SK-N-SH (cell line): ENCODE data around the gene TPGS1.

Experiments
- CTCF ChIP-seq: fragments of 200-600 bp; sonication (generic); IDR thresholded peaks from 2 replicates; pipeline ENCODE4 v1.6.1; 2017; ENCODE audit warnings: antibody characterized with exemption, mild to moderate bottlenecking, moderate library complexity
- FOSL2 ChIP-seq: IDR thresholded peaks from 2 replicates; pipeline ENCODE4 v1.4.0; 2012; ENCODE audit warnings: low read depth, mild to moderate bottlenecking, moderate library complexity, borderline replicate concordance
- MAX ChIP-seq: IDR thresholded peaks from 2 replicates; pipeline ENCODE4 v1.4.0; 2012; ENCODE audit warnings: low read depth
- NFIC ChIP-seq: IDR thresholded peaks from 2 replicates; pipeline ENCODE4 v1.4.0; 2012; ENCODE audit warnings: borderline replicate concordance
- SMC3 ChIP-seq: IDR thresholded peaks from 2 replicates; pipeline ENCODE4 v1.6.1; 2012; ENCODE audit warnings: low read depth, low read length, improper control_type of control experiment
- TF ChIP-seq, protein P1 (sequence below): IDR thresholded peaks from 2 replicates; pipeline ENCODE4 v1.4.0; 2012; ENCODE audit warnings: low read depth, borderline replicate concordance

- TF ChIP-seq NFIC: no peak
- TF ChIP-seq FOSL2: no peak
- TF ChIP-seq SMC3: no peak
- TF ChIP-seq MAX: no peak
- TF ChIP-seq, protein P1, sequence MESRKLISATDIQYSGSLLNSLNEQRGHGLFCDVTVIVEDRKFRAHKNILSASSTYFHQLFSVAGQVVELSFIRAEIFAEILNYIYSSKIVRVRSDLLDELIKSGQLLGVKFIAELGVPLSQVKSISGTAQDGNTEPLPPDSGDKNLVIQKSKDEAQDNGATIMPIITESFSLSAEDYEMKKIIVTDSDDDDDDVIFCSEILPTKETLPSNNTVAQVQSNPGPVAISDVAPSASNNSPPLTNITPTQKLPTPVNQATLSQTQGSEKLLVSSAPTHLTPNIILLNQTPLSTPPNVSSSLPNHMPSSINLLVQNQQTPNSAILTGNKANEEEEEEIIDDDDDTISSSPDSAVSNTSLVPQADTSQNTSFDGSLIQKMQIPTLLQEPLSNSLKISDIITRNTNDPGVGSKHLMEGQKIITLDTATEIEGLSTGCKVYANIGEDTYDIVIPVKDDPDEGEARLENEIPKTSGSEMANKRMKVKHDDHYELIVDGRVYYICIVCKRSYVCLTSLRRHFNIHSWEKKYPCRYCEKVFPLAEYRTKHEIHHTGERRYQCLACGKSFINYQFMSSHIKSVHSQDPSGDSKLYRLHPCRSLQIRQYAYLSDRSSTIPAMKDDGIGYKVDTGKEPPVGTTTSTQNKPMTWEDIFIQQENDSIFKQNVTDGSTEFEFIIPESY: no peak
- TF ChIP-seq CTCF: no peak
These were observed 15.4 kb downstream of the TPGS1 start for GRCh38 chr19:522726-523125.
